GM19099 (cell line): ENCODE measurements around the gene TRIM3.

Source experiments
- POLR2A ChIP-seq: IDR thresholded peaks from 3 replicates; pipeline ENCODE4 v1.6.1; 2011; ENCODE audit warnings: low read depth; ENCODE audit not compliant: insufficient read length; ENCODE audit errors: extremely low read depth

TRIM3 gene

DNA sequence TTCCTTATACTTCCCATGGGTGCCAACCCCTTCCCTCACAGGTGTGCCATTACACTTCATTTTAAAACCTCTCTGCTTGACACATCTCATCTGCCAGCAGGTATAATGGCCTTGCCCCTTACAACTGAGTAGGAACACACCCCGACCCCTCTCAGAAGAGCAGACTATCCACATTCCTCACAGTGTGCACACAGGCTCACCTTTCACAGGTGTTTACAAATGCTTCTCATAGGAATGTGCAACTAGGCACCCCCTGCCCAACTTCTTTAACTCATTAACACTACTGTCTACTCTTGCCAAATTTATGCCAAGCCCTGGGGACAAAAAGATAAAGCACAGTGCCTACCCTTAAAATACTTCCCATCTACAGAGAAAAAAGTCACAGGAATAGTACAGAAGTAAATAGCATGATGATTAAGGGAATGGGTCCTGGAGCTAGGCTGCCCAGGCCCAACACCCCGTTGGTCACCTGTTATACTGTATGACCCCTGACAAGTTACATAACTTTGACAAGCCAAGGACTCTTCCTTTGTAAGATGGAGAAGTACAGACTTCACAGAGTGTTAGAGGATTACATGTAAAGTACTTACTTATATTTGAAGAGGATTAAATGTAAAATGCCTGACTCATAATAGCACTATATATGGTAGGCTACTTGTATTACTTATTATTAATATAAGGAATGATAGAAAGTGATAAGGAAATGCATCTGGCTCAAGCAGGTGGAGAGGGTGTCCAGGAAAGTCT lies 15.2 kb downstream of the TRIM3 start:
- no peak for TF ChIP-seq POLR2A

DNA sequence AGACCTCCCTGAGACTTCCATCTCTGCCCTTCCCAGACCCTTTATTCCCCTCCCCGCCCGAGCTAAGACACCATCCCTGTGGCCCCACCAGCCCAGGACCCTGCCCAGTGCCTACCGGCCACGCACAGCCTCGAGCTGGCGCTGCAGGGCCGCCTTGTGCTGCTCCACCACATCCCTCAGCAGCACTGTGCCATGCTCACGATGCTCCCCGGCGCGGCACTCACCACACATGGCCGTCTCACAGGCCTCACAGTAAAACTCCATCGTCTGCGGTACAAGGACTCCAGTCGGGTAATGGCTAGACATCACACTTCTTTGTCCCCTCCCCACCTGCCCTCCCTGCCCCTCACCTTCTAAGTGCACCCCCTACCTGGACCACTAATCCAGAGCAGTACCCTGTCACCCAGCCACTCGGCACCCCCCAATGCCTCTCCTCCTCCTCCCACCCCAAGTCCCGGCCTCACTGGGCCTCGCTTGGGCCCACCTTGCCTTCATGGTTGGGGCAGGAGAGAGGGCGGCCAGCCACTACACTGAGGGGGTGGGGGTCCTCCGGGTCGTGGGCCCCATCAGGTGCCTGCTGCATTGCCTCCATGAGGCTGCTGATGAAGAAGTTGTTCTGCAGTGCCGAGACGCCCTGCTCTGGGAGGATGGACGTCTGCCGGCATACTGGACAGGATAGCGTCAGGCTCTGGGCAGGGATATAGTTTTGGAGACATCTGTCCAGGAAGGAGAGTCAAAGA lies 16.0 kb downstream of the TRIM3 start:
- TF ChIP-seq POLR2A: no peak

DNA sequence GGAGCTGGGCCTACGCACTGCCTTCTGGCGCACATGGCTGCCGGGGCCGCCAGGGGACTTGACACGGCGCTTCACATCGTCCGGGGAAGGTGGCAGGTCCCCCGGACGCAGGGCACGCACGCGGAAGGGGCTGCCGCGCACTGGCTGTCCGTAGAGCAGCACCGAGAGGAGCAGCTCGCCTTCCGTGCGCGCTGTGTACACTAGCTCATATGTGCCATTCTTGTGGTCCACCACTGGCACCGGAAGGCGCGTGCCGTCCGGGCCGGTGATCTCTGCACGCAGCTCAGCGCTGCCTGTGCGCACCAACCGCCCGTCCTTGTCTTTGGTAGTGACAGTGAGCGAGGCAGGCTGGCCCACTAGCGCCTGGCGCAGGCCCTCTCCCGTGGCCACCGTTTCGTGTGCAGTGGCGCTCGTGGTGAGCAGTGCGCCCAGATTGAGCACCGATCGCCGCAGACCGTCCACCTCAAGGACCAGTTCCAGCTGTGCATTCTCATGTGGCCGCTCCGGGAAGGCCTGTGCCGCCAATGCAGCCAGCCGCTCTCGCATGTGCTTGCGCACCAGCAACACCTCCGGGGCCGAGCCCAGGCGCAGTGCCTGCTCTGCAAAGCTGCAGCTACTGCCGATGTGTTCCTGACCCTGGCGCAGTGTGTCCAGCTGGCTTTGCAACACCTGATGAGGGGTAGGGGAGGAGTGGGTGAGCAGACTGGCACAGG lies 17.2 kb downstream of the TRIM3 start:
- TF ChIP-seq POLR2A: no peak

DNA sequence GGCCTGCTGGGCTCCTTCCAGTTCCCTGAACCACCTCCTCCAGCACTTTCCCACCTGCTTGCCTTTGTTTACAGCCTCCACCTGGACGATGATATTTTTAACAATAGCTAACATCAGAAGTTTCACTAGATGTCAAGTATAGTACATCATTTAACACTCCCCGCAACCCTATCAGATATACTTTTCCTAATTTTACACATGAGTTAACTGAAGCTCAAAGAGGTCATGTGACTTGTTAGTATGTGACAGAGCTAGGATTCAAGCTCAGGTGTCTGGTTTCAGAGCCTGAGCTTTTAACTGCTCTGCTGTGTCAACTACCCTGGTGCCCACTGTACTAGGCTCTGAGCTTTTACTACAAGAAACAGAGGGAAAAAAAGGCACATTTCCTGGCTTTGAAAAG lies 18.7 kb downstream of the TRIM3 start:
- TF ChIP-seq POLR2A: no peak

DNA sequence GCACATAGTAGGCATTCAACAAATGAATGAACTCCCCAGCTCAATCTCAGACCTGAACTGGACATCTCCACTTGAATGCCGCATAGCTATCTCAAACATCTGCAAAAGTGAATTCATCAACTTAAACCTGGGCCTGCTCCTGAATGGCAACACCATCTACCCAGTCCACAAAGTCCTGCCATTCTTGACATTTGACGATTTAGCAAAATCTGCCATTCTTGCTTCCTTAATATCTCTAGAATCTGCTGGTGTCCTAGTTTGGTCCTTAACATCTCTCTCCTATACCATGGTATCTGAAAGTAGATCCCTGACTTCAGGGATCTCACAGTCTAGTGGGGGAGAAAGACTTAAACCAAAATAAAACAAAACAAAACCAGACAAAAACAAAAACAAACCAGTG lies 20.6 kb downstream of the TRIM3 start:
- no peak for TF ChIP-seq POLR2A

DNA sequence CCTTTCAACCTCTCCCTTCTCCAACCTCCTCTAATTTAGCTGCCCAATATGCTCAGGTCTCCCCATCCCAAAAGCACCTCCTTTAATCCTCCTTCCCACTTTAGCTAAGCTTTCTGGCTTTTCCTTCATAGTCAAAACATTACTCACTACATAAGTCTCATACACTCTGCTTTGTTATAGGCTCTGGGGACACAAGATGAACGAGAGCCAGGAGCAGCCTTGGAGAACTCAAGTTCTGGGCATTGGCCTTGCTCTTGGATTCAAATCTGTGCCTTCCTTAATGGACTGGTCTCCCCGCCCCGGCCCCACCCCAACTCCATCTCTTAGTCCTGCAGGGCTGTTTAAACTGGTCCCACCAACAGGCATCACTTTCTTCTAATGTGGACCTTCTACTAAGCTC lies 21.5 kb downstream of the TRIM3 start:
- TF ChIP-seq POLR2A: no peak

DNA sequence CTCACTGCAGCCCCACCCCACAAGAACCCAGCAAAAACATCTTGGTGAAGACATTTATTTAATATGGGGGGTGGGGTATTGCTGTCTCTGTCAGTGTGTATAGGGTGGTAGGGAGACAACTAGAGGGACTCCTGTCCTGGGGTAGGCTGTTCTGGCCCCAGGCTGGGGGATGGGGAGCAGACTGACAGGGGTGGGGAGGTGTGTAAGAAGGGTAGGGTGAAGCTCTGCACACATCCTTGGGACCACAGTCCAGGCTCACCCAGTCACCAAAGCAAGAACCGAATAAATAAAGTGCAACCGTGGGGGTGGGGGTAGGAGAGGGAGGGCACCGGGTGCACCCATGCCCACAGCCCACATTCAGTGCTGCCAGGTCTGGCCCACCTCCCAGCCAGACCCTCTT lies 25.2 kb downstream of the TRIM3 start:
- no peak for TF ChIP-seq POLR2A

DNA sequence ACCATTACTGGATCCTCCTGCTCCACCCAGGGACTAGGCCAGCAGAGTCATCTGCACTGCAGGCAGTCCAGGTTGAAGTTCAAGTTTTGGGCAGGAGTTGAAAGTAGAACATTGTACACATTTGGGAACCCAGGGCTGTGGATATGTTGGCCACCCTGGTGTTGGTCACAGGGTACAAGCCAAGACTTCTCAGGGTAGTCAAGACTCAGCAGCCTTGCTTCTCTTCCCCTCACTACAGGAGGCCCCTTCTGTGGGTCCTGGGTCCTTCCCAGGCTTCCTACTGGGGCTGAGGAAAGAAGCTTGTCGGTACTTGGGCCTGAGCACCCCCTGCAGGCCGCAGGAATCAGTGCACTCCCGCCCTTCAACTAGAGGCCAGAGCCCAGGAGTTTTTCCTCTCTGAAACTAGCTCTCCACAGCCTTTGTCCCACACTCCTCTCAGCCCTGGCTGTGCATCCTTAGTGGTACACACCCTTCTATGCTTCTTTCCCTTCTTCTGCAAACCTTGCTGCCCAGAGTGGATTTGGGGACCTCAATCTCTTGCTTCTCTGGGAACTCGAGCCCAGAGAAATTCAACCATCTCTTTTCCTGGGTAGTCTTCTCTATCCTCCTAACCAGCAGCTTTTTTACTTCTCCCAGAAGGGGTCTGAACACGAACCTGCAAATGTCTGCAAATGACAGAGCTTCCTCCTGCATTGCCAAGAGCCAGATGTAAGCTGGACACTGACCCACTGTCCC lies 30.3 kb downstream of the TRIM3 start:
- TF ChIP-seq POLR2A: no peak

DNA sequence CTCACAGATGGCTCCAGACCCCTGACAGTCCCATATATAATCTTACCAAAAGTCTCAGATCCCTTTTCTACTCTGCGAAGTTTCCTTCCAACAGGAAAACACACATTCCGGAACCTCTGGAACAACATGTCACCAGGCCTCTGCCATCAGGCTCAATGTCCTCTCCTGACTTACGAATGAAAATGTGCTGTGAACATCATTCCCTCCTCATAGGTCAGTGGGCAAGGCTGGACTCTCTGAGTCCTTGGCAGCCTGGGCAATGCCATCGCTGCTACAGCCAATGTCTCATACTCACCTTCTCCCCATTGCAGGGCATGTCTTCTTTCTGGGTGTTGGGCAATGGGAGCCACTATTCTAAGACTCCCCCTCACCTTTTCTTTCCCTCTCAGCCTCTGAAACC lies 31.3 kb downstream of the TRIM3 start:
- no peak for TF ChIP-seq POLR2A

DNA sequence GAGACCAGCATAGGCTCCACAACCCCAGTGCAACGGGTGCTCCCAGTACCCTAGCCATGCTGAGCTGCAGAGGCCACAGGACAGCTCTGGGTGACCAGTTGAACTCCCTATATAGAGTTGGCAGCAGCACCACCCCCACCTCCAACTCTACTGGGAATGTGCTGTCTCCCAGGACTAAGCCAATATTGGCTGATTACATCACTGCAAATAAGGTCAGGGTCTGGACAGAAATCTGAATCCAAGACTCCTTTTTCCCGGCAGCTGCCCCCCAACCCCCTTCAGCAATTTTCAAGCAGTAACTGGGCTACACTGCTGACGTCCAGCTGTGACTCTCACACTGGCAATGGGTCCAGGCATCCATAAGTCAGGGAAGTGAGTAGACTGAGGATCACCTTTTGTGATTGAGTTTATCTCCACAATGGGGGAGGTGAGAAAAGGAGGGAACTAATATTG lies 32.8 kb downstream of the TRIM3 start, which contains the start of gene HPX:
TSS of gene HPX (minus strand) at position 82 of the 453 bp plus-strand sequence. CDS start at position 58, 24 bp downstream.
- TF ChIP-seq POLR2A: no peak

DNA sequence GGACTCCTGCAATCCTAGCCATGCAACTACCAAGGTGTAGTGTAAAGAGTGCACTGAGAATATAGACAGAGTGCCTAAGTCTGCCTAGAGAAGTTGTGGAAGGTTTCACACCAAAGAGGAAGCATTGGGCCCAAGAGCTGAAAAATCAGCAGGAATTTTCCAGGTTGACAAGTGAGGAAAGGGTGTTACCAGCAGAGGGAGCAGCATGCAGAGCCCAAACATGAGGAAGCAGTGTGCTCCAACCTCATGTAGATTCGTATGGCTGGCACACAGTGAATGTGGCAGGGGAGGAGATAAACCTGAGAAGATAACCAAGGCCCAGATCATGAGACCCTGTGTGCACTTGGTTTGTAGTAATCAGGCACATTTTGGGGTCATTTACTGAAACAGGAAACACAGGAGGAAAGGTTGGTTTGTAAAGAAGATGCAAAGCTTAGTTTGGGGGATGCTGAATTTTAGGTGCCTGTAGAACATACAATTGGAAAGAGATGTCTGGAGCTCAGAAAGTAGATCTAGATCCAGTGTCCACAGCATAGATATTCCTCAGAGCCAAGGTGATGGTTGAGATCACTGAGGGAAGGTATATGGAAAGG lies 34.7 kb downstream of the TRIM3 start:
- TF ChIP-seq POLR2A: no peak

DNA sequence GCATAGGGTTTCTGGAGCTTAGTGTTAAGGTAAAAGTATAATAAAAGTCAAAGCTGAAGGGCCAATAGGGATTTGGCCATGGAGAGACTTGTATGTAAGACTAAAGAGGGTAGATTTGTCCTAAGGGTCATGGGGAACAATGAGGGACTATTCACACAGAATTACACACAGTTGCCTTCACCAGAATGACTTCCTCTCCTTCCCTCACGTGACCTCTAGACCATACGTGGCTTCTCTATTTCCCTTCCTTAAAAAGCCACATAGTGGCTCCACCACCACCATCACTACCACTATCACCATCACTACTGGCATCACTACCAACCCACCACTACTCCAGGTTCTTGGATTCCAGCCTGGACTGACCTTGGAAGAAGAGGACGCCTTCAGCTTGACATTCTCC lies 35.7 kb downstream of the TRIM3 start:
- TF ChIP-seq POLR2A: no peak

DNA sequence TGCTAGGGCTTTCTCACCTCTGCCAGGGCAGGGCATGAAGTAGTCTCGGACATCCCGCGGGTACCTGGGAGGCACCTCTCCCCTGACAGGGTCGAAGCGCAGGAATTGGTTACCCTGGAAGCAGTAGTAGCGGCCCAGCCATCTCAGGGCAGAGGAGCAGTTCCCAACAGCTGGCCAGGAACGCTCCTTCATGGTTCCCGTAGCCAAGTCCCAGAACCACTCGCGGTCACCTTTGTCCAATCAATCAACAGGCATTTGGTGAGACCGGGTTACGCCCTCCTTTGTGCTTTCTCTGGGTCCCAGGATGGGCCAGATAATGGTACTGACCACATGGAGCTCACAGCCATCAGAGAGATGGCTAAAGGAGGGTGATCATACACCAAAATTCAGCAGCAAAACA lies 36.3 kb downstream of the TRIM3 start:
- no peak for TF ChIP-seq POLR2A

DNA sequence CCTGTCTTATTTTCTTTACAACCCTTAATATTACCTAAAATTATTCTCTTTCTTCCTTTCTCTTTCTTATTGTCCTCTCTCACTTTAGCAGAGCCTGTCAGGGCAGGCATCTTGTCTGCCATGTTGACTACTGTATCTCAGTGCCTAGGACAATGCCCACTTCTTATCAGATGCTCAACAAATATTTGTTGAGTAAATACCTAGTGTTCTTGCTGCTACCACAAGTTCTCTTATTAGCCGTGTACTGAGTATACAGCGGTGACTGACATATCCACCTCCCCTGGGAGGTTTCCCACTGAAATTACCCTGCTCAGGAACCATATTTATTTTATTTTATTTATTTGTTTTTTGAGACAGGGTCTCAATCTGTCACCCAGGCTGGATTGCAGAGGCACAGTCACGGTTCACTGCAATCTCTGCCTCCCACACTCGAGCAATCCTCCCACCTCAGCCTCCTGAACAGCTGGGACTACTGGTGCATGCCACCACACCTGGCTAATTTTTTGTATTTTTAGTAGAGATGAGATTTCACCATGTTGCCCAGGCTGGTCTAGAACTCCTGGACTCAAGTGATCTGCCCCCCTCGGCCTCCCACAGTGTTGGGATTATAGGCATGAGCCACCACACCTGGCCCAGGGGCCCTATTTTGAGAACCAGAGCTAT lies 39.6 kb downstream of the TRIM3 start:
- TF ChIP-seq POLR2A: no peak
